MG63 (cell line): Measurements from ENCODE around the gene CPEB1. TPM values are rescaled to one million over a fixed set of nuclear protein-coding genes. Genes with fewer than 3 reads are reported as not detected.
"Not testable (repeated sequence)": the region's sequence is repeated elsewhere in the genome, so short reads cannot be mapped to it uniquely, and the experiment has no call there.

Experiments used
- DNase-seq: peaks from one replicate; pipeline ENCODE4 v3.0.0-alpha.2; 2020
- H3K27me3 ChIP-seq: fragments of 250-450 bp; sonication (Bioruptor Pico); 2 replicates; pipeline ENCODE4 v1.5.1; 2020; ENCODE audit warnings: mild to moderate bottlenecking, moderate library complexity
- H3K36me3 ChIP-seq: fragments of 250-450 bp; sonication (Bioruptor Pico); 2 replicates; pipeline ENCODE4 v1.5.1; 2020; ENCODE audit warnings: mild to moderate bottlenecking, moderate library complexity
- H3K4me3 ChIP-seq: fragments of 250-450 bp; sonication (Bioruptor Pico); 2 replicates; pipeline ENCODE4 v1.5.1; 2020; ENCODE audit warnings: mild to moderate bottlenecking, moderate library complexity
- H3K9me3 ChIP-seq: fragments of 250-450 bp; sonication (Bioruptor Pico); 2 replicates; pipeline ENCODE4 v1.5.1; 2020; ENCODE audit warnings: mild to moderate bottlenecking, moderate library complexity
- total RNA-seq: library from RNA; depleted of rRNA; stranded (reverse); fragments of >200 nt; shearing (Covaris generic); gene quantifications from 2 replicates; pipeline ENCODE4 v1.2.3, GENCODE V29; 2014; ENCODE audit warnings: low replicate concordance; rRNA removed

Gene CPEB1
- total RNA-seq, 1 experiment from 2014 or later, result 14.1 TPM

GRCh38 chr15:82531496-82532382 lies 115.4 kb downstream of the CPEB1 start:
- no peaks in the 10 kb centered on the region for H3K9me3 ChIP-seq
- DNase-seq, result no peak
- H3K27me3 ChIP-seq, result no peaks in the 10 kb centered on the region
- H3K36me3 ChIP-seq, result peaks cover 34% of the 10 kb centered on the region
- H3K4me3 ChIP-seq, result no peak overlapping the region

GRCh38 chr15:82530606-82531379 lies 116.4 kb downstream of the CPEB1 start:
- H3K36me3 ChIP-seq, result peaks cover 24% of the 10 kb centered on the region
- peak; percentile 48 for DNase-seq
- H3K9me3 ChIP-seq, result no peaks in the 10 kb centered on the region
- no peaks in the 10 kb centered on the region for H3K27me3 ChIP-seq
- H3K4me3 ChIP-seq, result no peak overlapping the region

- DNase-seq, result no peak
- H3K27me3 ChIP-seq, result no peaks in the 10 kb centered on the region
- H3K36me3 ChIP-seq, result peaks cover 16% of the 10 kb centered on the region
- no peak overlapping the region for H3K4me3 ChIP-seq
- no peaks in the 10 kb centered on the region for H3K9me3 ChIP-seq
These were observed 117.2 kb downstream of the CPEB1 start for GRCh38 chr15:82530006-82530405.

- not testable (repeated sequence) for H3K36me3 ChIP-seq, H3K27me3 ChIP-seq, DNase-seq, H3K4me3 ChIP-seq, H3K9me3 ChIP-seq
These were observed 133.6 kb downstream of the CPEB1 start for GRCh38 chr15:82513587-82513986.

GRCh38 chr15:82507693-82508092 lies 139.5 kb downstream of the CPEB1 start:
- DNase-seq, H3K36me3 ChIP-seq, H3K9me3 ChIP-seq, H3K4me3 ChIP-seq, H3K27me3 ChIP-seq: not testable (repeated sequence)

GRCh38 chr15:82507087-82507486 lies 140.1 kb downstream of the CPEB1 start:
- not testable (repeated sequence) for DNase-seq, H3K9me3 ChIP-seq, H3K27me3 ChIP-seq

GRCh38 chr15:82505842-82506241 lies 141.3 kb downstream of the CPEB1 start:
- H3K9me3 ChIP-seq, DNase-seq, H3K27me3 ChIP-seq, H3K36me3 ChIP-seq, H3K4me3 ChIP-seq: not testable (repeated sequence)

More at GRCh38 chr15:82507087-82507486, 140.1 kb downstream of the CPEB1 start:
- H3K36me3 ChIP-seq, H3K4me3 ChIP-seq: not testable (repeated sequence)

GRCh38 chr15:82504074-82504473 lies 143.1 kb downstream of the CPEB1 start:
- not testable (repeated sequence) for H3K4me3 ChIP-seq, H3K27me3 ChIP-seq, H3K9me3 ChIP-seq, DNase-seq, H3K36me3 ChIP-seq

- not testable (repeated sequence) for H3K36me3 ChIP-seq, H3K4me3 ChIP-seq, H3K9me3 ChIP-seq, DNase-seq, H3K27me3 ChIP-seq
These were observed 144.3 kb downstream of the CPEB1 start for GRCh38 chr15:82502700-82503339.

- not testable (repeated sequence) for H3K36me3 ChIP-seq, DNase-seq, H3K9me3 ChIP-seq, H3K4me3 ChIP-seq, H3K27me3 ChIP-seq
These were observed 146.4 kb downstream of the CPEB1 start for GRCh38 chr15:82500772-82501171.

GRCh38 chr15:82497978-82498377 lies 149.2 kb downstream of the CPEB1 start:
- H3K9me3 ChIP-seq, DNase-seq, H3K36me3 ChIP-seq, H3K4me3 ChIP-seq, H3K27me3 ChIP-seq: not testable (repeated sequence)

Other genes with a start within 250 kb of the CPEB1 start
- gene GOLGA6L9, start 217.5 kb downstream of the CPEB1 start, total RNA-seq, result 1.3 TPM in 1 of 2 replicates, not detected in the other
- gene RPS17, start 106.9 kb downstream of the CPEB1 start, total RNA-seq, result 4,857 and 6,303 TPM in 2 replicates
- 0.03 TPM in 1 of 2 replicates, not detected in the other for gene AP3B2, start 62.5 kb upstream of the CPEB1 start, total RNA-seq
- gene FSD2, start 158.7 kb upstream of the CPEB1 start, total RNA-seq, result not detected in 2 replicates
- 3.6 and 6.2 TPM in 2 replicates for gene WHAMM, start 162.3 kb upstream of the CPEB1 start, total RNA-seq